Stimulated activated effector memory CD8-positive, alpha-beta T cell treated with anti-CD3 and anti-CD28 coated beads, Interleukin-12 subunit alpha, Interleukin-12 subunit beta, amount 100 ng/mL, for 72 hours (primary cell): Measurements from ENCODE around the gene EMC10.
A peak's percentile ranks its signal among the peaks of the same experiment; 100 is the strongest.

Experiments
- ATAC-seq: fragments of 150-1000 bp; cut with Tn5 transposase; 2 replicates; pipeline ENCODE4 v1.10.0; 2021
- DNase-seq, 2 donors: peaks; one replicate each; pipeline ENCODE4 v3.0.0; 2021 to 2022; ENCODE audit warnings: low spot score in 2 of 2
- H3K27ac Mint-ChIP-seq: one replicate; pipeline ENCODE4 v1.8.0; 2022; ENCODE audit warnings: mild to moderate bottlenecking, mixed read lengths
- H3K36me3 Mint-ChIP-seq: one replicate; pipeline ENCODE4 v1.8.0; 2022; ENCODE audit warnings: mild to moderate bottlenecking, mixed read lengths
- H3K4me1 Mint-ChIP-seq: one replicate; pipeline ENCODE4 v1.8.0; 2022; ENCODE audit warnings: mixed read lengths
- H3K4me3 Mint-ChIP-seq: one replicate; pipeline ENCODE4 v1.8.0; 2022; ENCODE audit warnings: mild to moderate bottlenecking, mixed read lengths
- H3K9me3 Mint-ChIP-seq: one replicate; pipeline ENCODE4 v1.8.0; 2022; ENCODE audit warnings: mixed read lengths

EMC10 gene

DNA sequence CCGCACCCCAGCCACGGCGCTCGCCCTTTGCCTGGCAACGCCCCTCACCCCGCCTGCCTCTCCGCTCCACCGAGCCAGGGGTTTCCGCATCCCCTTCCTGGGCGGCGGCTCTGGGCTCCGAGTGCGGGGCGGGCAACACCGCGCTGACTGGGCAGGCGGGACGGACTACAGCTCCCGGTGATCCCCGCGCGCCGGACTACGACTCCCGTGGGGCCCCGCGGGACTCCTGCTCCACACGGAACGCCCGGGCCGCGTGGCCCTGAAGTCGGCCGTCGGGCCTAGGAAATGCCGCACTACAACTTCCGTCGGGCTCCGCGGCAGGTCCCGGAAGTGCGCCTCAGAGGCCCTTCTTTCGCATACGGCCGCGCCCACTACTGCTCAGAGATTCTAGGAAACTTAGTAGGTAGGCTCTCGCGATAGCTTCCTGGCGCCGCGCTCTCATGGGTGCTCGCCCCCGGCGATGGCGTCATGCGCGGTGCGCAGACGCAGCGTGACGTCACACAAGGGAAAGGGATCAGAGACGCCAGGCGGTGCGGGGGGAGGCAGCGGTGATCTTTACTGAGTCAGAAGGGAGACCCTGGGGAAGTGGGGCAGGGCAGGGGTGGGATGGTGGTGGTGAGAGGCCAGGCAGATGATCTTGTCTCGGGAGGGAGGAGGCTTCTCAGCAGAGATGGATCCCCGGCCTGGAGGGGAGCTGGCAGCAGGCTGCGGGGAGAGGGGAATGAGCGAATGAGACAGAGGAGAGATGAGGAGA lies 34.9 kb downstream of the EMC10 start, which contains the start of gene JOSD2:
Gene JOSD2 (minus strand): TSS at position 123 of the 754 bp plus-strand sequence. CDS start 760 bp downstream, outside the sequence.
- Mint-ChIP-seq H3K4me1 (peaks cover 47% of the 10 kb centered on the region), H3K9me3 (no peaks in the 10 kb centered on the region), H3K4me3 (peak within 1 kb of the TSS; percentile 83), H3K36me3 (peaks cover 60% of the 10 kb centered on the region), H3K27ac (peak within 1 kb of the TSS; percentile 96)
- DNase-seq (peak; percentile 90 to 96), ATAC-seq (peak; percentile 92)

DNA sequence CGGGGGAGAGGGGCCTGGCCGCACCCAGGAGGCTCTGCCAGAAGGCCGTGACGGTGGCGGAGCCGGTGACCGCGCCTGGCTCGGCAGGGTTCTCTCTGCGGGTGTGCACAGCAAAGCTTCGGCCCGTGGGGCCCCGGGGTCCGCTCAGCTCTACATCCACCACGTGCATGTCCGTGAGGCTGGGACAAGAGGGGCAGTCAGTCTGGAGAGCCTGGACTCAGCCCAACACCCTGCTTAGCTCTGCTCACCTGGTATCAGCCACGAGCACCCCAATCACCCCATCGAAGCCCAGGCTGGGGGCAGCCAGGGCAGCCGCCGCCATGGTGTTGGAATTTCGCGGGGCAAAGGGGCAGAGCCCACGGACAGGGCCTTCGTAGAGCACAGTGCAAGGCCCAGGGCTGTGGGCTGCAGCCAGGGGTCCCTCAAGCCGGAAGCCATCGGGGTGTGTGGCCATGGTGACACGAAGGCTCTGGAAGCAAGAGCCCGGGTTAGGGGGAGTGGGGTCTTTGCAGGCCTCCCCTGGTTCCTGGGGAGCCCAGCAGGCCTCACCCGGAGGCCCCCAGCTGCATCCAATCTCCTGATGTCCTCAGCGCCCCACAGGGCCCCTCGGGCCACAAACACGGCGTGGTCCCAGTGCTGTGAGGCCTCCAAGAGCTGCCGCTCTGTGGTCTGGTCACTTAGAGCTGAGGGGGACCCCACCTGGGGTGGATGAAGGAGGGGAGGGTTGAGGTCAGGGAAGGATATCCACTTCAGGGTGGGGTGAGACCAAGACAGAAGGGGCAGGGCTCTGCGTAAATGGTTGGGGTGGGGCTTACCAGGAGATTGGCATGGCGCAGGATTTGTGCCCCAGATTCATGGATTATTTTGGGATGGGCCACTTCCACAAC lies 36.0 kb downstream of the EMC10 start:
- DNase-seq (no peak), ATAC-seq (no peak)
- Mint-ChIP-seq H3K4me3 (peak overlapping the region; percentile 83), H3K27ac (peak overlapping the region; percentile 96), H3K4me1 (peaks cover 41% of the 10 kb centered on the region), H3K9me3 (no peaks in the 10 kb centered on the region), H3K36me3 (peaks cover 52% of the 10 kb centered on the region)

DNA sequence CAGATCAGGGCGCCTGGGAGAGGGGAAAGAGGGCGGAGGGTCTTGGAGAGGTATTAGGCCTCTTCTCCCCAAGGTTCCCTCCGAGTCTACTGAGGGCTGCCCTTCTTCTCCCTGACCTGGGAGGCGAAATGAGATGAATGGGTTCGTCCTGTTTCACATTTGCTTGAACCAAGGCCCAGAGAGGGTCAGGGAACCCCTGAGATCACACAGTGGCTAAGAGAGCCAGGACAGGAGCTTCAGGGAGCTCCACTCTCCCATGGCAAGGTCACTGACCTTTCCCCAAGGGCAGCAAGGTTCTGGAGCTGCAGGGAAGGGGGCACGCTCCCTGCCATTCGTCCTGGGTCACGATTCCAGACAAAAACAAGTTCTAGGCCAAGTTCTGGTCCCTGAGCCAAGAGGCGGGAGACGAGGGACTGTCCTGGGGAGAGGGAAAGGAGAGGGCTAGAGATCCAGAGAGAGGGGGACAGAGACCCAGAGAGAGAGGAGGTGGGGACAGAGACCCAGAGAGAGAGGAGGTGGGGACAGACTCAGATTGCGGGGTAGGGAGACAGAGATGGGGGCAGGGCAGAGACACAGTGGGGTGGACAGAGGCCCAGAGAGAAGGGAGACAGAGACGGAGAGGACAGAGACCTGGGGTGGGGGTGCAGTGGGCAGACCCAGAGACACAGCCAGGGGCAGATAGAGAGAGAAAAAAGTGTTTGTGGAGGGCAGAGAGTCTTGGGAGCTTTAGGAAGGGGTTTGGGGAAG lies 36.9 kb downstream of the EMC10 start:
- ATAC-seq: no peak
- Mint-ChIP-seq H3K27ac (peak overlapping the region; percentile 45), H3K4me3 (no peak overlapping the region), H3K4me1 (peaks cover 37% of the 10 kb centered on the region), H3K36me3 (peaks cover 46% of the 10 kb centered on the region), H3K9me3 (no peaks in the 10 kb centered on the region)
- DNase-seq: no peak

DNA sequence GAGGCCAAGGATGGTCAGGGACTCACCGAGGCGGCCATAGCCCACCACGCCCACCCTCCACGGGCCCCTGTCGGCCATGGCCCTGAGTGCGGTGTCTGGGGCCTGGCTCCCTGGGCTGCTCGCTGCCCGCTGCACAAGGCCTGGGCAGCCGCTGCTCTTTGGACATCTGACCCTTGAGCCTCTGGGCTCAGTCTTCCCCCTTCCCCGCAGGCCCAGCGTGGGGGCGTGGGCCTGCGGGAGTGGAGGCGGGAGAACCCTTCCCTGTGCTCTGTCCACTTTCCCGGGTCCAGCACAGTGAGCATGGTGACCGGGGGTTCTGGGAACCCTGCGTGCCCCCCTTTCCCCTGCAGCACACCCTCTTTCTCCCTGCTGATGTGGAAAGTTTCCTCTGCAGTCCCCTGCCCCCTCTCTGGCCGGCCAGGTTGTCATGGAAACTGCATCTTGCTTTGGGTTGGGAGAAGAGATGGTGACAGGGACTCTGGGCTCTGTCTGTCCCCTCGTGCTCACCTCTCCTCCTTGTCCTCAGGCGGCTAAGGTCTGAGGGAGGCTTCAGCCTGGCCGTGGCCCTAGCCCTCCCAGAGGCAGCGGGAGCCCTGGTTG lies 37.5 kb downstream of the EMC10 start, which contains the start of gene ASPDH:
Gene ASPDH (minus strand): TSS at position 168 of the 600 bp plus-strand sequence. CDS start 90 bp downstream, at position 78.
- DNase-seq: no peak
- Mint-ChIP-seq H3K27ac (peak within 1 kb of the TSS; percentile 45), H3K4me1 (peaks cover 30% of the 10 kb centered on the region), H3K4me3 (no peak within 1 kb of the TSS), H3K9me3 (no peaks in the 10 kb centered on the region), H3K36me3 (peaks cover 39% of the 10 kb centered on the region)
- ATAC-seq: no peak

DNA sequence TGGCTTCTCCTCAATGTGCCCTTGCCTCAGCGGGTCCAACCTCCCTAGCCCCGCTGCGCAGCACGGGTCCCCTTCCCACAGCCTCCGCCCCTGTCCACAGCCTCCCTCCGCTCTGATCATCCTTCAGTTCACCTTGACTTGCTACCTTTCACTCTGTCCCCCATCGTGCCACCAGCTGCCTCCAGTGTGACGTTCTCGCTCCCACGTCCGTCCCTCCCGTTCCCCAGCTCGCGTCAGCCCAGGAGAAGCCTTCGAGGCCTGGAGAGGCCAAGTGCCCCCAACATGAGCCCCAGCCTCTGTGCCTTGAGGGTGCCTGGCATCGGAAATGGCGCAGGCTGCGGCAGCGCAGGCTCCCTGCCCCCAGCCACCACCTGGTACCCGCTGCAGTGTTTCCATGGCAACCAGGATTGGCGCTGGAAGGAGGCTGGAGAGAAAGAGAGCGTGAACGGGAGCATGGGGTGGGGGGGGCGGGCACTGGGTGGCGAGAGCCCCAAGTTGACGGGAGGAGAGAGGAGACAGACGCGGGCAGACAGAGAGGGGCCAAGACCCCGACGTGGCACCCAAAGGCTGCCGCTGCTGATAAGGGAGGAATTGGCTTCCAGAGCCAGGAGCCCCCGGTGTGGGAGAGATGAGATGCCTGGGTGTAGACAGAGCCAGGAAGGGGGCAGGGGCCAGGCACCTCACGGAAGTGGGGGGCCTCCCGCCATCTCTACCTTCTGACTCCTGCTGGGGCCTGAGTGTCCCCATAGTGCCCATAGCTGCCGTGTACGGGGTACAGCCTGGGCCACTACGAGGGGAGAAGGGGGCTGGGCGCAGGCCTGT lies 38.2 kb downstream of the EMC10 start:
- DNase-seq: no peak
- H3K36me3 Mint-ChIP-seq: peaks cover 32% of the 10 kb centered on the region
- H3K4me1 Mint-ChIP-seq: peaks cover 23% of the 10 kb centered on the region
- no peaks in the 10 kb centered on the region for H3K9me3 Mint-ChIP-seq
- peak overlapping the region; percentile 43 for H3K27ac Mint-ChIP-seq
- H3K4me3 Mint-ChIP-seq: no peak overlapping the region
- ATAC-seq: no peak

DNA sequence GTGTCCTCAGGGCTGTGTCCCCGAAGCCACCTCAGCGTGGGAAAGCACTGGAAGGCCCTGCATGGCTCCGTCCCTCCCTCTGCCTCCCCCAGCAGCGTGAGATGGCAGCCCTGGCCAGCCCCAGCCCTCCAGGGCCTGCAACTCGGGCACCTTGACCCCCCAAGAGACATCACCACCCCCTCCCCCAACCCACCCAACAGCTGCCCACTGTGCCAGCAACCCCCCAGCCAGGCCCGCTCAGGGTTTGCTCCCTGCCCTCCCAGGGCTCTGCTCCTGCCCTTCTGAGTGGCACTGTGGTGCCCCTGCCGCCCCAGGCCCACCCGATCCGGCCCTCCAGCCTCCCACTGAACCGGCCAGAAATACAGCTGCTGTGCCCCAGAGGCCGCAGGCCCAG lies 38.9 kb downstream of the EMC10 start:
- ATAC-seq (no peak), DNase-seq (no peak)
- no peaks in the 10 kb centered on the region for H3K9me3 Mint-ChIP-seq
- H3K36me3 Mint-ChIP-seq: peaks cover 32% of the 10 kb centered on the region
- H3K4me1 Mint-ChIP-seq: peaks cover 23% of the 10 kb centered on the region
- H3K27ac Mint-ChIP-seq: no peak overlapping the region
- H3K4me3 Mint-ChIP-seq: no peak overlapping the region

DNA sequence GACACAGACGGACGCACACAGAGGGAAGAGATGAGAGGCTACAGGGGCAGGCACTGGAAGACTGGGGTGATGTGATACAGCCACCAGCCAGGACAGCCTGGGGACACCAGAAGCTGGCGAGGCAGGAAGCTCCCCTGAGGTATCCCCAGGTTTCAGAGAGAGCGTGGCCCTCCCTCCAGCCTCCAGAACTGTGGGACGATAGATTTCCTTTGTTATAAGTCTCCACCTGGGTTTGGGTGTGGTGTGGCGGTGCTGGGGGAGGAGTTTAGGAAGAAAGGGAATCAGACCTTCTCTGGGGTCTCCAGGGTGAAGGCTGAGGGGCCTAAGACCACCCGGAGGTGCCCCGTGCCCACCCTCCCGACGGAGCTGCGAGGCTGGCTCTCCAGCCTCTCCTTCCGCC lies 40.1 kb downstream of the EMC10 start:
- ATAC-seq (no peak), DNase-seq (no peak)
- Mint-ChIP-seq H3K4me3 (no peak overlapping the region), H3K9me3 (no peaks in the 10 kb centered on the region), H3K4me1 (peaks cover 11% of the 10 kb centered on the region), H3K36me3 (peaks cover 20% of the 10 kb centered on the region), H3K27ac (no peak overlapping the region)

DNA sequence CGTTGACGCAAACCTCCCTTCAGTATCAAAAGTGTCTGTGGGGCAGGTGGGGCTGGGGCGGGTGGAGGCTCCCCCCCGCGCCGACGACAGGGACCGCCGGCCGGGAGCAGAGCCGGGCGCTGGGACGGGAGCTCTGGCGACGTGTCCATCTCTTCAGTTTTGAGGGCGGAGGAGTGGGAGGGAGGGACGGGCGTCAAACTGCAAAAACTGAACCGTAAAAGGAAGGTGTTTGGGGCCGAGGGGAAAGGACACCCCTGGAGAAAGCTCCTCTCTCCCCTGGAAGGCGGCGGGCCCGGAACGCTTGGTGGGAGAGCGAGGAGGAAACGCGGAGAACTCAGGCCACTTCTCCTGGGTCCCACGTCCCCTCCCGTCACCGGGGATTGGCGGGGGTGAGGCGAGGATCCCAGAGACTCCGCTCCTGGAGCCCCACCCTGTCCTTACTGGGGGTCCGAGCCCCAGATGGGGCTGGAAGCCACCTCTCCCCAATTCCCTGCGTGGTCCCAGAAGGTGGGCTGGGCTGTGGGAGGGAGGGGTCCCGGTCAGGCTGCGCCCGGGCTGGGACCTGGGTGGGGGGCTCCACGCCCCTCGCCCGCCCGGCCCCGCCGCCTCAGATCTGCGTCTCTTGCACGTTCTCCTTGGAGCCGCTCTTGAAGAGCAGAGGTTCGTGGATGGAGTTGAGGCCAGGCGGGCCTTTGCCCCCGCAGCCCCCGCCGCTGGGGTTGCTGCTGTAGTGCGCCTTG lies 40.8 kb downstream of the EMC10 start:
- Mint-ChIP-seq H3K4me3 (no peak overlapping the region), H3K4me1 (peaks cover 5% of the 10 kb centered on the region), H3K36me3 (peaks cover 15% of the 10 kb centered on the region), H3K27ac (no peak overlapping the region), H3K9me3 (no peaks in the 10 kb centered on the region)
- no peak for DNase-seq
- ATAC-seq: no peak

DNA sequence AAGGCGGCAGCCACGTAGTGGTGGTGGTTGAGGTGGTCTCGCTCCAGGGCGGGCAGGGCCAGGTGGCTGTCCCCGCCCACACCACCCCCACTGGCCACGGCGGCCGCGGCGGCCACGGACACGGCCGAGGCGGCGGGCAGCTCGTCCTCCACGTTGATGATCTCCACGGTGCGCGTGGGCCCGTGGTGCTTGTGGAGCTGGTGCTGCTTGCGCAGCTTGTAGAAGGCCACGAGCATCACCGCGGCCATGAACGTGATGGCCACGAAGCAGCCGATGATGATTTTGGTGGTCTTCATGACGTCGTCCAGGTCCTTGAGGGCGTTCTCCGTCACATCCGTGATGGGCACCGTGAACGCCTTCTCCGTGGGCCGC lies 41.4 kb downstream of the EMC10 start:
- Mint-ChIP-seq H3K4me1 (peaks cover 5% of the 10 kb centered on the region), H3K36me3 (peaks cover 14% of the 10 kb centered on the region), H3K4me3 (no peak overlapping the region), H3K9me3 (no peaks in the 10 kb centered on the region), H3K27ac (no peak overlapping the region)
- DNase-seq (no peak), ATAC-seq (no peak)

DNA sequence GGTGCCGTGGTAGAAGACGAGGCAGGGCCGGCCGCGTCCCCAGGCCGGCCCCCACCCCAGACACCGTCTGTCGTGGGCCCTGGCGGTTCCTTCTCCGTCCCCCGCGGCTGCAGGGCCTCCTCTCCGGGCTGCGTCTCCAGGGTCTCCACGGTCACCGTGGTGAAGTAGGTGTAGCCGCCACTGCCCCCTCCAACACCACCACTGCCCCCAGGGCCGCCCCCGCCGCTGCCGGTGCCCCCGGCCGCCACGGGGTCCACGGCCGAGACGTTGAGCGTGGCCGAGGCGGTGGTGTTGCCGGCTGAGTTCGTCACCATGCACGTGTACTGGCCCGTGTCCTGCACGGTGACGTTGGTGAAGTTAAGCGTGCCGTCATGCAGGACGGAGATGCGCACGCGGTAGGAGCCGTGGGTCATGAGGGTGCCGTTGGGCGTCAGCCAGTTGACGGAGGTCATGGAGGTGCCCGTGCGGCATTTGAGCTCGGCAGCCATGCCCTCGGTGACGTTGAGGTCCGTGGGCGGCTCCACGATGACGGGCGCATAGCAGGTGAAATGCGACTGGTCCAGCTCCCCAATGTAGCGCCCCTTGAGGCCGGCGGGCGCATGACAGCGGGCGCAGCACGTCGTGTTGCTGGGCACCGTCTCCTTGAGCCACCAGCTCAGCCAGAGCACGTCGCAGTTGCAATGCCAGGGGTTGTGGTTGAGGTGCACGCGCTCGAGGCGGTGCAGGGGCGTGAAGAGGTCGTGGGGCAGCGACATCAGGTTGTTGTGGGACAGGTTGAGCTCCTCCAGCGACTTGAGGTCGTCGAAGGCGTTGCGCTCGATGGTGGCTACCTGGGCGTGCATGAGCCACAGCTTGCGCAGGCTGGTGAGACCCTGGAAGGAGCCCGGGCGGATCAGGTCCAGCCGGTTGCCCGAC lies 42.0 kb downstream of the EMC10 start:
- Mint-ChIP-seq H3K4me3 (no peak overlapping the region), H3K27ac (no peak overlapping the region), H3K9me3 (no peaks in the 10 kb centered on the region), H3K4me1 (peaks cover under 1% of the 10 kb centered on the region), H3K36me3 (peaks cover 8% of the 10 kb centered on the region)
- ATAC-seq: no peak
- no peak for DNase-seq

DNA sequence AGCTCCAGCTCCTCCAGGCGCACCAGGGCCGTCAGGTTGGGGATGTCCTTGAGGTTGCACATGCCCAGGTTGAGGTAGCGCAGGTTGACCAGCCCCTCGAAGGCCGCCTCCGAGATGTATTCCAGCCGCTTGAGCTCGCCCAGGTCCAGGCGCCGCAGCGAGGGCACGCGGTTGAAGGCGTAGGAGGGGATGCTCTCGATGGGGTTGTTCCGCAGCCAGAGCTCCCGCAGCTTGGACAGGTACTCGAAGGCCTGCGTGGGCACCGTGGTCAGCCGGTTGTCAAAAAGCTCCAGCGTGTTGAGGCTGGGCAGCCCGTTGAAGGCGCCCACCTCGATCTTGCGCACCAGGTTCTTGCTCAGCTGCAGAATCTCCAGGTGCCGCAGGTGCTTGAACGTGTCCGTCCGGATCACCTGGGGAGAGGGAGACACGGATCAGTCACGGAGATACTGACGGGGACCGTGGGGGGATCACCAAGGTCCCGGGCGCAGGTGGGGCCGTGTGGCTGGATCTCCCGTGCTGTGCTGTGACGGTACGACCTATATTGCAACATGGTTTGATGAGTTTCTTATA lies 42.8 kb downstream of the EMC10 start:
- no peaks in the 10 kb centered on the region for H3K4me1 Mint-ChIP-seq
- no peak for ATAC-seq

DNA sequence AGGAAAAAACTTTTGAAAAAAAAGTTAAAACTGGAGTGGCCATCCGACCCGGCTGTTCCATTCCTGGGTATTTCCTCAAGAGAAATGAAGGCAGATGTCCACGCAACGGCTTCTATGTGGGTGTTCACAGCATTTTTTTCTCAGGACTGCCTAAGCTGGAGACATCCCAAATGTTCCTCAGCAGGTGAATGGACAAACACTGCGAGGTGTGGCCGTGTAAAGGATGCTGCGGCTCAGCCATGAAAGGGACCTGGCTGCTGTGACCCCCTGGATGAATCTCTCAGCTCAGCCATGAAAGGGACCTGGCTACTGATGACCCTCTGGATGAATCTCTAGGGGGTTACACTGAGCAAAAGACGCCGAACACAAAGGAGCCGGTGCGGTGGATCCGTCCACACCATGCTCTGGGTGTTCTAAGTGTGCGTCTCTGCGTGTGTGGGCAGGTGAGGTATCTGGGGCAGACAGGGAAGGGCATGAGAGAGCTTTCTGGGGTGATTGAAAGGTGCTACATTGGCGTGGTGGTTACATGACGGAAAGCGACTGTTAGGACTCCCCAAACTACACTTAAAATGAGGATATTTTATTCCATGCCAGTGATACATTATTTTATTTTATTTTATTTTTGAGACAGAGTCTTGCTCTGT lies 44.6 kb downstream of the EMC10 start:
- ATAC-seq (no peak), DNase-seq (no peak)
- H3K36me3 Mint-ChIP-seq: no peaks in the 10 kb centered on the region
- H3K4me3 Mint-ChIP-seq: no peak overlapping the region
- H3K27ac Mint-ChIP-seq: no peak overlapping the region
- H3K9me3 Mint-ChIP-seq: no peaks in the 10 kb centered on the region
- no peaks in the 10 kb centered on the region for H3K4me1 Mint-ChIP-seq

More for the DNA sequence above, 42.8 kb downstream of the EMC10 start:
- Mint-ChIP-seq H3K9me3 (no peaks in the 10 kb centered on the region), H3K27ac (no peak overlapping the region), H3K4me3 (no peak overlapping the region), H3K36me3 (peaks cover 5% of the 10 kb centered on the region)
- DNase-seq: no peak
